Stimulated activated CD8-positive, alpha-beta memory T cell treated with anti-CD3 and anti-CD28 coated beads, Interleukin-7, amount 100 ng/mL, for 48 hours (primary cell): ENCODE results near the gene SEMA3B.
"Not testable (repeated sequence)": the region's sequence is repeated elsewhere in the genome, so short reads cannot be mapped to it uniquely, and the experiment has no call there.

Experiments used
- DNase-seq, 2 donors: peaks; one replicate each; pipeline ENCODE4 v3.0.0-alpha.2; 2020; ENCODE audit warnings: low read depth in 1 of 2; ENCODE audit errors: extremely low read depth in 1 of 2

Gene SEMA3B

DNA sequence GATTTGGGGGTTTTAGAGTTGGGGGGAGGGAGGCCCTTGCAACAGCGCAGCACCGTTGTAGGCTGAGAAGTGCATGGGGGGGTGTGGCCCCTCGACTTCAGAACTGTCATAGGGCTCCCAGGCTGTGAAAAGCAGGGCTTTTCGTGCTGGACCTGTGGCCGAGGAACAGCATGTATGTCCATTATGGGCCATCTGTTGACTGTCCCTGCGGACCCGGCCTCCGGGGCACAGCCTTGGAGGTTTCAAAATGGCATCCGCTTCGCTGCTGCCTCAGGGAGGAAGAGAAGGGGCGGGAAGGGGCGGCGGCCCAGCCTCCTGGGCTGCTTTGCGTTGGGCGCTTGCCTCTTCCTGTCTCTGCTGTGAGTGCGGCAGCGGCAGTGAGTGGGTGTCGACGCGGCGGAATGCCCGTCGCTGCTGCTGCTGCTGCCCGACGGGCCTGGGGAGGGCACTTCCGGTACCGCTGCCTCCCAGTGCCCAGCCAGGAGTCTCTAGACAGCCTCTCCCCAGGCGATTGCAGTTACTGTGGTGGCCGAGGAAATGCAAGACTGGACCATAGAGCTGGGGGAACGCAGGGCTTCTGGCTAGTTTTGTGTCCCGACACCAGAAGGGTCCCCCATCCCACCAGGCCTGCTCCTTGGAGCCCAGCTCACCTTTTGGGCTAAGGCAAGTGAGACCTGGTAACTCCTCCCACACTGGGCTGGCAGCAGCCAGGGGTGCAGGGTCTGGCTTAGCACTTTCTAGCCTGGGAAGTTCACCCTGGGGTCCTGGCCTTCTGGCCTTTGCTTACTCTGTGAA lies 31.0 kb upstream of the SEMA3B start:
- peak; percentile 73 to 87 for DNase-seq

DNA sequence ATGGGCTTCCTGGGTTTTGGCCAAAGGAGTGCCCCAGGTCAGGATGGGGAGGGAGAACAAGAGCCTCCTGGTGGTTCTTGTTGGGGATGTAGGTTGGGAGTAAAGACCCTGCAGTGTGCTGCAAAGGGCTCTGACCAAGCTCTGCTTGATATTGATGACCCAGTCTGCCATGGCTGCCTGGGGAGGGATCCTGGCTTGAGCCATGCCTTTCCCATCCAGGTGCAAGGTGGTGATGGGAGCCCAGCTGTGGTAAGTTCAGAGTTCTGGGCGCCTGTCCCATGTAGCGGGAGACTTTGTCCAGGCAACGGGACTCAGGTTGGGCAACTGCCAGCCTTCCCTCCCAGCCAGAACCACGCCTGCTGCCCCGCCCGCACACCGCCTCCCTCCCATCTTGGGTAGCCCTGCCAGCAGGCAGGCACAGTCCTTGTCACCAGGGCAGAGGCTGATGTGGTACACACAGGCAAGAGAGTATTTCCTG lies 30.4 kb upstream of the SEMA3B start:
- DNase-seq, result no peak

DNA sequence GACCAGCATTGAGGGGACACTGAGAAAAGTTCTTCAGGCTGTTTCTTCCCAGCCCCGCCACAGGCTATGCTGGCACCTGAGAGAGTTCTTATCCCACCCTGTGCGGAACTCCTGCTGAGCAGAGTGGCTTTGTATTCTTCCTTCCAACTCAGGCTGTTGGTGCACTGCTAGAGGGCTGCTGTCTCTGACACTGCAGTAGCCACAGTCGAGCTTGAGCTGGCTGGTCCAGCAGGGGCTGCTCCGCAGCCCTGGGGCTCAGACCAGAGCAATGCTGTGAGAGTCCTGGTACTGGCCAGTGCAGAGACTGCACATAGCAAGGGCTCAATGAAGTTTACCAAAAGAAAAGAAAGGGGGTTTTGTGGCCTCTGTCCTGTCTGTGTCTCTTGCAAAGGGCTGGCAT lies 29.3 kb upstream of the SEMA3B start:
- DNase-seq, result no peak

DNA sequence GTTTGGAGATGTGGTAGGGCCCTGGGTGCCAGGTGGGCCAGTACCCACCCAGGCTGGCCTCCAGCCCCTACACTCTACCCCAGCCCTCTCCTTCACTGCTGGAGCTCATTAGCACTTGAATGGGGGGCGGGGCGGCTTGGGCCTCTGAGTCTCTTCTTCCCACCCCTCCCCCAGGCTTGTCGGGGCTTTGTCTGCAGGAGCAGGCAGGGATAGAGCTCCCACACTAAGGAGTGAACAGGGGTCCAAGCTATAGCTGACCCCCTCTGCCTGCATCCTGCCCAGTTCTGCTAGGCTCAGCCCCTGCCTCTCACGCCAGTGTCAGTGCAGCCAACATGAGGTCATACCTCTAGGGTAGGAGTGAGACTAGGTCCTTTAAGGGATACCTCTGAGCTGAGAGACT lies 27.8 kb upstream of the SEMA3B start:
- DNase-seq, result no peak

DNA sequence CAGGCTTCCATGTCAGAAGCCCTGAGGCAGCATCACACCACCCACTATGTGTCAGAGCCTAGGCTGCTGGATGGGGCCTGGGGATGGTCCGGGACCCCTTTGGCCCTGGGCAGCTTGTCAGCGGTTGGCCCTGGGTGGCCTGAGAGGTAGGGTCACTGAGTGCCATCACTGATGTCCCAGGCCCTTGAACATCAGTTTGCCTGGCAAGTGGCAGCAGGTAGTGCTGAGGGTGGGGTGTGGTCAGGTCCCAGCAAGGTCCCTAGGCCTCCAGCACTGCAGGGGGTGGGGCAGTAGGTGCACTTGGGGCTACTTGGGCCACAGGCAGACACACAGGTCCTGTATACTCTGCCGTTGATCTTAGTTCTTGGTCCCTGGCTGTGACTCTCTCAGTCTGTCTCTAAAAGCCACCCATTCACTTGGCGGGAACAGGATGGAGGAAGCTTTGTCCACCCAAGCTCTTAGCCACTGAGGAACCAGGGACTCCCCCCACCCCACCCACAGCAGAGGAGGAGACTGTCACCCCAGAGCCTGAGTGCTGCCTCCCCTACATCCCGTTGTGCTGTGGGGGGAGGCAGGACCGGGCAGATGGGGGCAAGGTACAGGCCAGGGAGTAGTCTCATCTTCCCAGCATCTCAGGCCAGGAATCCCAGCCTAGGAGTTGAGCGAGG lies 27.1 kb upstream of the SEMA3B start:
- DNase-seq, result no peak

DNA sequence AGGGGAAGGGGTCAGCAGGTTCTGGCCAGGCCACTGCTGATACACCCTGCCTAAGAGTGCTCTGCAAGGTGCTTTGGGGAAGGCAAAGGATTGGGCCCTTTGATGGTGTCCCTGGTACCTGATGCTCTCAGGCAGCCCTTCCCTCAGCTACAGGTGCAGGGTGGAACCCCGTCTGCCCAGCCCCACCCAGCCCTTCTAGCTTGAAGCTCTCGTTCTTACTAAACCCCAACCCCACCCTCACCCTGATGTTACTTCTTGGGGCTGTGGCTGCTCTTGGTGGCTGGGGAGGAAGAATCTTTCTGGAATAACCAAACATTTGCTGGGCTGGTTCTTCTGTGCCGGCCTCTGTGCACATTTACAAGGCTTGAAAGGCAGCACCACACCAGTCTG lies 26.6 kb upstream of the SEMA3B start:
- no peak for DNase-seq

DNA sequence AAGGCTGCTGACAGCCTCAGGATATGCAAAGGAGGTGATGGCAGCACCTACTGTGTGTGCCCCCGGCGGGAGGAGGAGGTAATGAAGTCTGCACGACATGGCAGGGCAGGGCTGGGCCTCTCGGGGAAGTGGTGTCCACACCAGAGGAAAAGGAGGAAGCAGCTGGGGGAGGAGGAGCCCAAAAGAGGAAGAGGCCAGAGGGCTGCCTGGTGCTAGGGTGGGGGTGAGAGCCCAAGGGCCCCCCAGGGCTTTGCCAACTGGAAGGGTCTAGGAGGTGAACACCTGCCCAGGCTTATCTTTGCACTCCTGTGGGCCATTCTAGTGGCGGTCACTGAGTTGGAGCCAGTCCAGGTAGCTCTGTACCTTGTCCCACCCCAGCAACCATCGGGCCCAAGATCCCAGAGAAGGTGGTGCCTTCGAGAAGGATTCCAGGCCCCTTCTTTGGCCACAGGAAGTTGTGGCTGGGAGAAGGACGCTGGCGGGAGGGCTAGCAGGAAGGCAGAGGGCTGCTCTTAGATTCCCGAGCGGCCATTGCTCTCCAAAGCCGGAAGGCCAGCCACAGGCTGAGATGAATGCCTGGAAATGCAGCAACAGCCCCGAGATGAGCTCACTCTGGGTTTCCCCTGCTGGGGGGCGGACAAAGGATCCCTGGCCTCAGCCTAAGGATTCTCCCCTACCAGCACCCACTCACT lies 25.9 kb upstream of the SEMA3B start:
- no peak for DNase-seq

DNA sequence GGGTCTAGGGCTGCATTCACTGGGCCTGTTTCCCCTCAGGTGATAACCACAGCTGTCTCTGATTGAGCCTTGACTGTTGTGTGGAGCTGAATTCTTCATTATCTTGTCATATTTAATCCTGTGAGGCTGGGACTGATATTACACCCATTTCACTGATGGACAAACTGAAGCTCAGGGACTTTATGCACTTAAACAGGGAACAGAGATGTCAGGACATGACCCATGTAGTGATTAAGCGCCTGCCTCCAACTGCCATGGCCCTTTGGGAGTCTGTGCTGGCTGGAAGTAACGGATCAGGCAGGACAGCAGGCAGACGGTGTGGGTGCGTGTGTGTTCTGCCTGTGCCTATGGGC lies 25.4 kb upstream of the SEMA3B start:
- no peak for DNase-seq

DNA sequence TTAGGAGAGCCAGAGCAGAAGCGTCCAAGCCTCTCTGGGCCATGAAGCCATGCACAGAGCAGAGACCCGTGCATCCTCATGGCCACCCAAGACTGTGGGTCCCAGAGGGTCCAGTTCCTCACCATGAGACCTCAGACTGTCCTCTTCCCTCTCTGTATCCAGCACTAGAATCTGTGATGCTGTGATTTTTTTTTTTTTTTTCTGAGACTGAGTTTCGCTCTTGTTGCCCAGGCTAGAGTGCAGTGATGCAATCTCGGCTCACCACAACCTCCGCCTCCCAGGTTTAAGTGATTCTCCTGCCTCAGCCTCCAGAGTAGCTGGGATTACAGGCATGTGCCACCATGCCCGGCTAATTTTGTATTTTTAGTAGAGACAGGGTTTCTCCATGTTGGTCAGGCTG lies 24.1 kb upstream of the SEMA3B start:
- DNase-seq, result not testable (repeated sequence)

DNA sequence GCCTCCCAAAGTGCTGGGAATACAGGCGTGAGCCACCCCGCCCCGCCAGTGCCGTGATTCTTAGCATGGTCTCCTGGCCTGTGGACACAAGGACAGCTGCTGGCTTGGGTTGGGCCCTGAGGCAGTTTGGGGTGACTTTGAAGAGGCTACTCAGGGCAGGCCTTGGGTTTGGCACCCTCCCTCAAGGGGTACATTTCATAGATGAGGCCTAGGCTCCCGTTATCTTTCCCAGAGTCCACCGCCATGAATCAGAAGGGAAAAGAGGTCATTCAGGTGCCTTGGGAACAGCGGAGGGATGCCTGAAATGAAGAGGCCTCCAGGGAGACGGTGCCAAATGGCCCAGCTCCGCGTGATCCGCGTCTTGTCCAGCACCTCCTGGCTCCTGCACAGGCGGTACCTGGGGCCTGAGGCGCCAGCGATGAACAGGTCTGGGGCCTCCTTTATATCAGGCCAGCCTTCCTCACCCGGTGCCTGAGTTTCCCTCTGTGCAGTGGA lies 23.6 kb upstream of the SEMA3B start:
- no peak for DNase-seq

DNA sequence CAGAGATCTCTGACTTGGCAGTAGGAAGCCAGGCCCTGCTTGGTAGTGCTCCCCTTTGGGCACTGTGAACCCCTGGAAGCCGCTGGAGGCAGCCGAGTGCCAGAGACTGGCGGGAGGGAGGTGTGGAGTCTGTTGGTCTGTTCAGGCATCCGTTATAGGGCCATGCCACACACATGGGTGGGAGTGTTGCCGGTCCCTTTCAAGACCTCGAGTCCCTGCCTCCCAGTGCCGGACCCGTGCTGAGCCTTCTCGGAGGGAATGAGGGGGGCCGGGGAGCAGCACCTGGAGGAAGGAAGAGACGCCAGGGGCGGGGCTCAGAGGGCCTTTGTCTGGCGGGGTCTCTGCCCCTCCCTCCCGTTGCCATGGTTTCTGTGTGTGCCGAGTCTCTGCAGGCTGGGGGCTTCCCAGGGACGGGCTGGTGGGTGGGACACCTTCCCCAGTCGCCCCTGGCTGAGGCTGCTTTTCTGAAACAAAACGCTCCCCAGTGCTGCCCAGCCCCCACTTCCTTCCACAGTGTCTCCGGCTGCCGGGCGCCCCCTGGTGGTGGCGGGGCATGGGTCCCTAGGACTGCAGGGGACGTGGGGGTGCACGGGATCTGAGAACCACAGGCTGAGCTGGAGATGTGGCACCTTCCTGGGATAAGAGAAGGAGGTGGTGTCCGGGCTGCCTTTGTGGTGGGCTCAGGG lies 23.0 kb upstream of the SEMA3B start:
- peak; percentile 89 for DNase-seq

DNA sequence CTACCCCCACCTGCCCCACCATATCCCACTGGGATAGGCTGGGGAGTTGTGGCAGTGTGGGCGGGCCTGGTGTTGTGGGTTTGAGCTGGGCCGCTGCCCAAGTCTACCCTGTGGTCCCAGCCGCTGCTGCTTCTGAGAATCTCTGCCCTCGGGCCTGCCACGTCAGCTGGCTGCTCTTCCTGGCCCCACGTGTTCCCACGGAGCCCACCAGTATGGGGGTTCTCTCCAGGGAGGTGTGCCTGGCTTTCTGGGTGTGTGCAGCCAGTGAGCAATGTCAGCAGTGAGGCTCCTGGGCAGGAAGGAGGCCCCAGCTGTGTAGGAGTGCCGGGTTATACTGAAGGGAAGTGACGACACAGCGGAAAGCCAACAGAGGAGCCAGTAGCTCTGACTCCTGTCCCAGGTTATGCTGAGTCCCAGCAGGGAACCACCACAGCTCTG lies 22.4 kb upstream of the SEMA3B start:
- DNase-seq, result peak; percentile 78 to 94

DNA sequence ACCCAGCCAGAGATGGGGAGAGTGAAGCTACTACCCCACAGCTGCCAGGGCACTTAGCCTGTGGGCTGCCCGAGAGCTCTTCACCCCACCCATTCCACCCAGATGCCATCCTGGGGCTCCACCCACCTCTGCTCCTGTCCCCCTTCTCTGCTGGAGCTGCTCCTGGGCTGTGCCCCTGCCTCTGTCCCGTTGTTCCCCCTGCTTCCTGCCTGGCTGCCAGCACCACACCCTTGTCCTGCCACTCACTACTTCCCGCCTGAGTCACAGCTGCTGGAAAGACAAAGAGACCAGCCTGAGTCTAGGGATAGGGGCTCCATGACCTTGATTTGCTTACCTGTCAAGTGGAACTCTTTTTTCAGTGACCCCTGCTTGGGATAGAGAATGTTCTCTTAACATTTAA lies 20.6 kb upstream of the SEMA3B start:
- DNase-seq, result no peak

DNA sequence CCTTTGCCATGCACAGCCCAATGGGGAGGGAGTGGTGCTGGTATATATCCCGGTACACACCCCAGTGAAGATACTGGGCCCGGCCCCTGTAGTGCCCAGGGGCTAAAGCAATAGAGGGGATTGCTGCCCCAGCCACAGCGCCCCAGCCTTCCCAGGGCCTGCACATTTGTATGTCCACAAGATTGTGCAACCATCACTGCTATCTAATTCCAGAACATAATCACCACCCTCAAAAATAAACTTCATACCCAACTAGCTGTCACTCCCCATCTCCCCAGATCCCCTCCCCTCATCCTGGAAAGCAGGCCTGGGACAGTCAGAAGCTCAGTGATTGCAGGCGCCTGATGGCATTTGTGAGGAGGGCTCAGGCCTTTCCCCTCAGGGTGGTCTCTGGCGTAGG lies 19.5 kb upstream of the SEMA3B start:
- DNase-seq, result no peak

DNA sequence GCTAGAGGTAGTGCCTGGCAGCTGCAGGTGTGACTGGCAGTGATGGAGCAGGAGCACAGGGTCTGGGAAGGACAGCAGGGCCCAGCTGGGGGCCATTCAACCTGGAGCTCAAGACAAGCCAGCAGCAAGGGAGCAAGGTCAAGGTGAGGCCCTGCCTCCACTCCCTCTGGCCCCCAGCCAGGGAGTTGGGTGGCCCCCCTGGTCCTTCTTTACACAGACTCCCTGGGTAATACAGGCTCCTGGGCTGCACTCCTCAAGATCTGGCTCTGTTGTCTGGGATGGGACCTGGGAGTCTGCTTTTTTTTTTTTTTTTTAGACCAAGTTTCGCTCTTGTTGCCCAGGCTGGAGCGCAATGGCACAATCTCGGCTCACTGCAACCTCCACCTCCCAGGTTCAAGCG lies 18.4 kb upstream of the SEMA3B start:
- no peak for DNase-seq

DNA sequence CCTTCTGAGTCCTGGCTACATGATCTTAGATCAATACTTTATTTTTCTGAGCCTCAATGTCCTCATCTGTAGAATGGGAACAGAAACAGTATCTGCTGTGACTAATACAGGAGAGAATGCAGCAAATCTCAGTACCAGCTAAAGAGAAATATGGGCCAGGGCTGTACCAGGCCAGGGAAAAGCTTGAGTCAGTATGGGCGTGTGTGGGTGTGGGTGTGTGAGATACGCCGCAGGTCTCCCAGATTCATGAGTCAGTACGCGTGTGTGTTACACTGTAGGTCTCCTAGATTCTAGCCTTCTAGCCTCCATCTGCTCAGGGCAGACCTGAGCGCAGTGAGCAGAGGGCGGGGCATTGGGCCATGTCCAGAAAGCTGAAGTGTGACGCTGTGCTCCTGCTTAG lies 17.7 kb upstream of the SEMA3B start:
- peak in 1 of 2 donors; percentile 73 for DNase-seq

DNA sequence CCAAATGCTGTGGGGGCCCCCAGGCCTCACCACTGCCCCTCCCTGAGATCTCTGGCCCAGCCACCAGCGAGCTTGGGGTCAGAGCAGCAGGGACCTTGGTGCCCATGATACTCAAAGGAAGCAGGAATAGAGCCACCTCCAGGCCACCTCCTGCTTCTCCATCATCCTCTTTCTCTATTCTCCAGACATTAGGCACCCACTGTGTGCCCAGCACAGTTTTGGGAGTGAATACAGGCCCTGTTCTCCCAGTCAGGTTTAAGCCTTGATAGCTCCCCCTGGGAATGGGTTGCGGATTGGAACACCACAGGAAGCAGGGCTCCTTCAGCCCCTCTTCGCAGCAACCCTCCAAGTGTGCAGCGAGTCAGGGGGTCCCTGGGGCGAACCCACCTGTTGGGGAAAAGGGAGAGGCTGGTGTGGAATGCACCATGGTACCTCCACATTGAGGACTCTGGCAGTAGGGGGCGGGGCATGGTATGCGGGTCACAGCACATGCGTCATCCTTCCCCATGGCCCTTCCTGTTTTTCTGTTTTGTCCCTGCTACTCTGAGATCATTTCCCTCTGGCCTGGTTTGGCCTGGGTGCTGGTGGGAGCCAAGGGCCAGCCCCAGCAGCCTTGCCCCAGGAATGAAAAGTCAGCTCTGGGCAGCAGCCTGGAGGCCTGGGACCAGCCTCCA lies 14.2 kb upstream of the SEMA3B start:
- DNase-seq, result no peak

DNA sequence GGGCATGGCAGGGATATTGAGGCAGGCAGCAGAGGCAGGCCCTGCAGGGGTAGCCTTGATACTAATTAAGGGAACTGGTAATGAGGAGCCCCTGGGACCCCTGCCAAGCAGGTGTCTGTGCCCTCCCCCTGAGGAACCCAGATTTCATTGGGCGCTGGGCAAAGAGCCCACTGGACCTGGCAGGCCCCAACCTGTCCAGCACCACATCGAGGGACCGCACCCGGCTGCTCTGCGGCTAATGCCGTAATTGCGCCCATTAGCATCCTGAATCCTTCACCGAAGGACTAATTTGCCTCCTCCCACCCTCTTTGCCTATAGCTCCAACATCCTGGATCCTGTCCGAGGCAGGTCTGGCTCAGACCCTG lies 13.7 kb upstream of the SEMA3B start:
- no peak for DNase-seq

DNA sequence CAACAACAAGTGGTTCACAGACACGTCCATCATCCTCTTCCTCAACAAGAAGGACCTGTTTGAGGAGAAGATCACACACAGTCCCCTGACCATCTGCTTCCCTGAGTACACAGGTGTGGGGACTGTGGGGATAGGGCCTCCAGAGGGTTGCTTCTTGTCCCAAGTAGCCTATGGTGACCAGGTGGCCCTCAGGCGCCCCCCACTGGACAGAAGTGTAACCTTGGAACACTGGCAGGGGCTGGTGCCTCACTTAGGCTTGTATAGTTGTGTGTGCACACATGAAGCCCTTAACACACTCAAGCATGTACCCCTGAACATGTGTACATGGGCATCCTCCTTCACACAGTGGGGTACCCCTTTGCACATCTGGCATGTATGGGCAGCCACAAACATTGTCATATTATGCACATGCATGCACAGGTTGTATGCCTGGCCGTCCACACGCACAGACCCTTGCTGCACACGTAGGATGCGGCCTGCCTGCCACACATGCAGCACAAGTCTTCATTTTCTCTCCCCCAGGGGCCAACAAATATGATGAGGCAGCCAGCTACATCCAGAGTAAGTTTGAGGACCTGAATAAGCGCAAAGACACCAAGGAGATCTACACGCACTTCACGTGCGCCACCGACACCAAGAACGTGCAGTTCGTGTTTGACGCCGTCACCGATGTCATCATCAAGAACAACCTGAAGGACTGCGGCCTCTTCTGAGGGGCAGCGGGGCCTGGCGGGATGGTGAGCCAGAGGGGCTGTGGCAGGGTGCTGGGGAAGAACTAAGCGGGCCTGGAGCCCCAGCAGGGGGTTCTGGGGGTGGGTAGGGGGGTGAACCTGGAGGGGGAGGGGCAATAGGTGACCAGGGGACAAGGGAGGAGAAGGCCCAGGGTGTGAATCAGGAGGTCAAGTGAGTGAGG lies 11.7 kb upstream of the SEMA3B start:
- no peak for DNase-seq
